Medulla oblongata (tissue), 1 donor: ENCODE measurements around the gene CUX1.

Experiments used
- DNase-seq: peaks from one replicate; pipeline ENCODE4 v3.0.0-alpha.2; 2015; ENCODE audit errors: extremely low spot score

The CUX1 gene

DNA sequence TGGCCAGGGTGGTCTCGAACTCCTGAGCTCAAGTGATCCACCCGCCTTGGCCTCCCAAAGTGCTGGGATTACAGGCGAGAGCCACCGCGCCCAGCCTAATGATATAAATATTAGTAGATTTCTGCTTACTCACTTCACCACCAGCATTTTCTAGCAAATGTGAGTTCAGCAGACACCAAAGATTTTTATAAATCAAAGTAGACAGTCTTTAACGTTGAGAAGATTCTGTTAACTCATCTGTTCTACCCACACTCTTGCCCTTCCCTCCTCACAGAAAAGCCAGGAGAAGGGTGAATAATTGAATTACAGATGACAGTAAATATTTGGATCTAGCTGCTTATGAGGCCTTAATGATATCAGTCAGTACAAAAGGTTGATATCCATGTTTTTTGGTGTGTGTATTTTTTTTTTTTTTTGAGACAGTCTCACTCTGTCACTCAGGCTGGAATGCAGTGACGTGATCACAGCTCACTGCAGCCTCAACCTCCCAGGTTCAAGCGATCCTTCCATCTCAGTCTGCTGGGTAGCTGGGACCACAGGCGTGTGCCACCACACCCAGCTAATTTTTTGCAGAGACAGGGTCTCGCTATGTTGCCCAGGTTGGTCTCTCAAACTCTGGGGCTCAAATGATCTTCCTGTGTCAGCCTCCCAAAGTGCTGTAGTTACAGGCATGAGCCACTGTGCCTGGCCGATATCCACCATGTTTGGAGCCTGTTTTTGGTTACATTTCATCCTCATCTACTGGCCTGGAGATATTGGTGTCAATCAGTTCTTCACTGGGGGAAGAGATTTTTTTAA lies 120.5 kb downstream of the CUX1 start:
- no peak for DNase-seq

DNA sequence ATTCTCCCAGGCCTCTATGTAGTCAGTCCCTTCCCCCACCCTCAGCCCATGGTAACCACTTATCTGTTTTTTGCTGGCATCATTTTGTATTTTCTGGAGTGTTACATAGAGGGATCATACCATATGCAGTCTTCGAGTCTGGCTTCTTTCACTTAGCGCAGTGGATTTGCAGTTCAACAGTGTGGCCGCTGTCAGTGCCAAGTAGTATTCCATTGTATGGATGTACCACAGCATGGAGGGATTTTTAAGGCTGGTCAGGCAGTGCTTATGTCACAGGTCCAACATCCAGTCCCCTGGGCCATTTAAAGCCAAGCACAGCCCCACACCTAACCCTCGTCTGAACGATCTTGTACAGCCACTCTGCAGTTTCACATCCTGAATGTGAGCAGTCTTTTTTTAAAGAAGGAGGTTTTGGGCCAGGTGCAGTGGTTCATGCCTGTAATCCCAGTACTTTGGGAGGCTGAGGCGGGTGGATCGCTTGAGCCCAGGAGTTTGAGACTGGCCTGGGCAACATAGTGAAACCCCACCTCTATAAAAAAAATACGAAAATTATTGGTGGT lies 121.8 kb downstream of the CUX1 start:
- no peak for DNase-seq

GRCh38 chr7:101940151-101940550 lies 122.7 kb downstream of the CUX1 start:
- no peak for DNase-seq

GRCh38 chr7:101940830-101941229 lies 123.4 kb downstream of the CUX1 start:
- DNase-seq, result no peak

GRCh38 chr7:101941481-101942383 lies 124.3 kb downstream of the CUX1 start:
- no peak for DNase-seq

GRCh38 chr7:101942603-101943210 lies 125.3 kb downstream of the CUX1 start:
- DNase-seq, result no peak

- no peak for DNase-seq
Observed at GRCh38 chr7:101943306-101943705, 125.9 kb downstream of the CUX1 start.

- no peak for DNase-seq
Observed at GRCh38 chr7:101943889-101944600, 126.6 kb downstream of the CUX1 start.

DNA sequence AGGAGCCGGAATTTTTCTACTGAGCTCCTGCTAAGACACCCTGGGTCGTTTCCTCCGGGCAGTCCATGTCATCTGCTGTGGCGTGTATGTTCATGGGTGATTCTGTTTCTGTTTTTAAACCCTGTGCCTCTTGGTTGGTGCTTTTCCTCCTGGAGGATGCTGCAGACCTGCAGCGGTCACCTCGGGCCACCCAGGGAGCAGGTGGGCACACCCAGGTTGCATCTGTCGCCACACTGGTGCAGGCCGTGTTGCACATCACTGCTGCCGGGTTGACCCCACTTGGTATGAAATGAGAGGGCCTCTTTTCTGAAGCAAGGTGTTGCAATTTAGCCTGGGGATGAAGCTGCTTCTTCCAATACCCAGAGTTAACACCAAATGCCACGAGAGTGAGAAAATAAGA lies 127.2 kb downstream of the CUX1 start:
- DNase-seq, result no peak

- no peak for DNase-seq
Observed at GRCh38 chr7:101945034-101945758, 127.8 kb downstream of the CUX1 start.

GRCh38 chr7:101947899-101948298 lies 130.5 kb downstream of the CUX1 start:
- DNase-seq, result no peak

GRCh38 chr7:101948650-101949049 lies 131.2 kb downstream of the CUX1 start:
- no peak for DNase-seq

DNA sequence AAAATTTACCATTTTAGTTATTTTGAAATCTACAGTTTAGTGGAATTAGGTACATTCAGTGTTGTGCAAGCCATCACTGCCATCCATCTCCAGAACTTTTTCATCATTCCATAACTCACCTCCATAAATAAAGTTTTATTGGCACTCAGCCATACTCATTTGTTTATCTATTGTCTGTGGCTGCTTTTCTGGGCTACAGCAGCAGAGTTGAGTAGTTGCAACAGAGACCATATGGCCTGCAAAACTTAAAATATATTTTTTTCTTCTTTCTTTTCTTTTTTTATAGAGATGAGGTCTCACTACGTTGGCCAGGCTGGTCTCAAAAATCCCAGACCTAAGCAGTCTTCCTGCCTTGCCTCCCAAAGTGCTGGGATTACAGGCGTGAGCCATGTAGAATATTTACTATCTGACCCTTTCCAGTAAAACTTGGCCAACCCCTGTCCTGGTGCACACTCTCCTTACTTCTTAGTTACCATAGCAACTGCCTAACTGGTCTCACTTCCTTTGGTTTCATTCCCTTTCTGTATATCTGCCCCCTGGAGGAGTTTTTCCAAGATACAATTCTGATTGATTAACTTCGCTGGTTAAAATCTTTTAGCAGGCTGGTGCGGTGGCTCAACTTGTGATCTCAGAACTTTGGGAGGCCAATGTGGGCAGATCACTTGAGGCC lies 133.2 kb downstream of the CUX1 start:
- DNase-seq, result no peak

- DNase-seq, result no peak
Observed at GRCh38 chr7:101951757-101952156, 134.3 kb downstream of the CUX1 start.

DNA sequence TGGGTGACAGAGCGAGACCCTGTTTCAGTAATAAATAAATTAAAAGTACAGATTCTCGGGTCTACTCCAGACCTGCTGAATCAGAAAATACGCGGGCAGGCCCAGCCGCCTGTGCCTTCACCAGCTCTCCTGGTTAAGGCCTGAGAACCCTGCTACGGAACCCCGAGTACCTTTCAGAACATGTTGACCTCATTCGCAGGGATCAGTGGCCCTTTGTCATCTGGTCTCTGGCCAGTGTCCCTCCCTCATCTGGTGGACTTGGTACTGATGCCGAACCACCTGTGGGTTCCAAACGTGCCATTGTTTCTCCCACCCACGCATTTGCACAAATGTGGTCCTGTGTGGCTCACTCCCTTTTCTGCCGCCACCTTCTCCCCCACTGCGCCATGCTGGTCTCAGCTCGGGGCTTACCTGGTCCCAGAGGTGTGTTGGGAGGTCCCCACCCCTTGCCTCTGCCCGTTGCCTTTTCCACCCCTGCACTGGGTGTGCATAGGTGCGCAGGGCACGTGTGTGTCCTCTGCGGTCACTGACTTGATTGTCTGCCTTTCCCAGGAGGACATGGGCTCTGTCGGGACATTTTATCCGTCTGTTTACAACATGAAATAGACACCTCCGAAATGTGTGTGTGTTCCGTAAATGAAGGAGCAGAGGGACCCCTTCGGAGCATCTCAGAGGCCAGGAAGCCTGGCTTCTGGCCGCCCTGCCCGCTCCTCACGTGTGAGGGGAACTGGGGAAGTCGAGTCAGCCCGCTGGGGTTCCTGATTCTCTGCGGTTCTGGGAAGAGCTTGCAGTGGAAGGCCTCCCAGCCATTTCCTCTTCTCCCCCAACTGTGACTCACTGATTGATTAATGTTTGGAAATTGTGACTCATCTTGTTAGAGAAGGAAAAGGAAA lies 135.2 kb downstream of the CUX1 start:
- DNase-seq, result no peak

GRCh38 chr7:101953248-101953819 lies 135.9 kb downstream of the CUX1 start:
- no peak for DNase-seq

DNA sequence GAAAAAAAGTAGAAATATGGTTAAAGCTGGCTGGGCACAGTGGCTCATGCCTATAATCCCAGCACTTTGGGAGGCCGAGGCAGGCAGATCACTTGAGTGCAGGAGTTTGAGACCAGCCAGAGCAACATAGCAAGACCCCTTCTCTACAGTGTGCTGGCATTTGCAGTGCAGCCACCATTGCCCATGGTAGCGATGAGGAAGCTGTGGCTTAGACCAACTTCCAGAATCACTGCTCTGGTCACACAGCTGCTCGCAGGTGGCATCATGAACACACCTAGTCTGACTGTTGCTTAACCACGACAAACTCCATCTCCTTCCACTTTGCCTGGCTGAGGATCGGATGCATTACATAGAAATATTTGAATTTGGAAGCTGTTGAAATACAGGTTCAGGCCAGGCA lies 137.1 kb downstream of the CUX1 start:
- no peak for DNase-seq

DNA sequence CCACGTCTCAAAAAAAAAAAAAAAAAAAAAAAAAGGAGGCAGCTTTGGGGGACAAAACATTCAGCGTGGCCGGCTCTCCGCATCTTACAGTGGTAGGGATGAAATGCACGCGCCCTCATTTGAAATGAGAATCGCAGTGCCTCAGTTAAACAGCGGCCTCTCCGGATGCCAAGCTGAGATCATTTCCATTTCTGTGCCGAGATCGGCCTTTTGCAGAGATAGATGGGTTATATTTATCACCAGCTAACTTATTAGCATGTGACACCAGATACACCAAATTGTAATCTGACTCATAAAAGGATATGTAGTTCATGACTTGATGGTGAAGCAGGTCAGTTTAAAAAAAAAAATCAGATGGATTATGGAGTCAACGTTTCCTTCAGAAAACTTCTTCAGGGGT lies 138.7 kb downstream of the CUX1 start:
- DNase-seq, result no peak
